HG03039 (cell line): ENCODE measurements around the gene FER1L5.

Source experiments
- ATAC-seq: cut with Tn5 transposase; IDR thresholded peaks from one replicate; pipeline ENCODE4 v1.9.1; 2021; ENCODE audit warnings: mild to moderate bottlenecking, moderate library complexity; ENCODE audit not compliant: unreplicated experiment

The FER1L5 gene

GRCh38 chr2:96642564-96643360, at the start of gene FER1L5:
TSS of gene FER1L5 (plus strand) at chr2:96642764. CDS start at chr2:96642837, 73 bp downstream.
- ATAC-seq: no peak

- no peak for ATAC-seq
These were observed 48.3 kb upstream of the FER1L5 start for GRCh38 chr2:96594282-96594681.

GRCh38 chr2:96594691-96595152, 47.8 kb upstream of the FER1L5 start:
- ATAC-seq: no peak

DNA sequence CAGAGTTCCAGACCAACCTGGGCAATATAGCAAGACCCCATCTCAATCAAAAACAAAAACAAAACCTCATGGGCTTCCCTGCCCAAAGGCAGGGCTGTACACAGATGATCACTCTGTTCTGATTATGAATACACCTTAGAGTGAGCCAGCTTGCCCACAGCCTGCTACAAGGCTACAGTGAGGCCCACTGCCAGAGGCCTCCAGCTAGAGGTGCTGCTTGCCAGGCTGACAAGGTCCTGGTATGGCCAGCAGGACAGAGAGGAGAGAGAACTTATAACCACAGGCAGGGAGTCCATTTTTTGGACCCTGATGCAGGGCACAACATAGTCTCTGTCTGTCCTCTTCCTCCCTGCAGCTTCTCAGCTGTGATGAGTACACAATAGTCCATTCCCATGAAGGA, 46.0 kb upstream of the FER1L5 start:
- ATAC-seq: no peak

GRCh38 chr2:96599941-96600340, 42.6 kb upstream of the FER1L5 start:
- no peak for ATAC-seq

- no peak for ATAC-seq
These were observed 40.9 kb upstream of the FER1L5 start for GRCh38 chr2:96601382-96602292.

- ATAC-seq: no peak
These were observed 40.2 kb upstream of the FER1L5 start for GRCh38 chr2:96602330-96602823.

- no peak for ATAC-seq
These were observed 38.5 kb upstream of the FER1L5 start for GRCh38 chr2:96604104-96604503.

DNA sequence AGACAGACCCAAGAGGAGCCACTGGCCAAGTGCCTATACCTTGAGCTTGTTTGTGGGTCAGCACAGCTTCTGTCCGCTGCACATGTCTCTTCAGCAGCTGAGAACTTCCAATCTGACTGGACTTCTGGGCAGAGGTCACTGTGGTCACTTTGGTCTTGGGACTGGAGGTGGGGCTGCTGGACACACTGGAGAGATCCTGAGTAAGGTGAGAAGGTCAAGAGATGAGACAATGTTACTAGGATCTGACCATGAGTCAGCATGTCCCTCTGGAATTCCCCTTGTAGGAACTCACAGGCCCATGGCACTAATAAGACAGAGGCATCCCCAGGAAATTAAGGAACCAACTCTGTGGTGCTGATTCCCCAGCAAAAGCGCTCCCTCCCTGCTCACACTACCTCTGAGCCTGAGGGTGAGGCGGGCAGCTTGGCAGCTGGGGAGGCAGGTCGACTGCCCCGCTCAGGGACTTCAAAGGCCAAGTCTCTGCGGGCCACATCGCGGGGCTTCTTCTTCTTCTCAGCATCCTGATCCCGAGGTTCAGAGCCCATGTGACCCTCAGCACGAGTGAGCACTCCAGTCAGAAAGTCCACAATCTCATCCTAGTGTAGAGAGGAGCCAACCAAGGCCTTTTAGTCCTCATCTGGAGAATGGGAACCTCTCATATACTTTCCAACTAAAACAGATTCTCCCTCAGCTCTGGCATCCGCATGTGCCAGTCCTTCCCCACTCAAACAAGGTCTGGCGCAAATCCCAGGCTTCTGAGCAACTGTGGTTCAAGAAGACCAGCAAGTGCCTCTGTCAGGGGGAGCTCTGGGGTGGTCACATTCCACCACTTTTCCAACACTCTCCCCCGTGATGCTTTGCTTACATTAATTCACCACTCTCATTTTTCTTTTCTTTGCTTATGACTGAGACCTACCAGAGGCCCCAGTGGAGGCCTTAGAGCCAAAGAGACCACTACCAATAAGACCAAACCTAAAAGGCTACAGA, 33.8 kb upstream of the FER1L5 start:
- ATAC-seq: no peak

- no peak for ATAC-seq
These were observed 26.4 kb upstream of the FER1L5 start for GRCh38 chr2:96616128-96616527.

- ATAC-seq: no peak
These were observed 26.0 kb upstream of the FER1L5 start for GRCh38 chr2:96616535-96616934.

- ATAC-seq: no peak
These were observed 25.6 kb upstream of the FER1L5 start for GRCh38 chr2:96617012-96617411.

DNA sequence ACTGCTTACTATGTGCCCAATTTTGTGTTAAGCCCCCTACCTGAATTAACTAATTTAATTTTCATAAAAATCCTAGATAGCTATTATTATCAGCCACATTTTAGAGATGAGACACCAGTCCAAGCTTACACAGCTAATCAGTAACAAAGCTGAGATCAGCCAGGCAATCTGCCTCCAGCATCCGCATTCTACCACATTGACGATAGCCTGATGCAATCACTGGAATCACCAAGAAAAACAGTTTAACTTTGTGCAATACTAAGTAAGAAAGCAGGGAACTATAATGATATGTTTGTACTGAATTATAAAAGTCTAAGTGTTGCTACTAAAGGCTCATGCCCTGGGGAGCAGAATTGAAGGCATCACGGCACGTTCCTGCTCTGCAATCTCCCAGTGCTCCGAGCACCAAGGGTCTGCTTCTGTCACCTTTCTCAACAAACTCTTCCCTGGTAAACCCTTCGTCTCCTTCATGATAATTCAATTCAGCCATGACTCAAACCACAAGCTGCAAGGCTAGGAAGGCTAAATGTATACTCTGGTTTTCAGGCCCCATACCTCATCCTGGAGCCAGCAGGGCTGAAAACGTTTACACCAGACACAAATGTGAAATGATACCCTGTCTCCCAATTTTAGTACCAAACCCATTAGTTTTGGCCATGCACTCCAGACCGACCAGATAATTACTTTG, 23.8 kb upstream of the FER1L5 start:
- ATAC-seq: no peak

GRCh38 chr2:96622544-96622943, 20.0 kb upstream of the FER1L5 start:
- no peak for ATAC-seq

DNA sequence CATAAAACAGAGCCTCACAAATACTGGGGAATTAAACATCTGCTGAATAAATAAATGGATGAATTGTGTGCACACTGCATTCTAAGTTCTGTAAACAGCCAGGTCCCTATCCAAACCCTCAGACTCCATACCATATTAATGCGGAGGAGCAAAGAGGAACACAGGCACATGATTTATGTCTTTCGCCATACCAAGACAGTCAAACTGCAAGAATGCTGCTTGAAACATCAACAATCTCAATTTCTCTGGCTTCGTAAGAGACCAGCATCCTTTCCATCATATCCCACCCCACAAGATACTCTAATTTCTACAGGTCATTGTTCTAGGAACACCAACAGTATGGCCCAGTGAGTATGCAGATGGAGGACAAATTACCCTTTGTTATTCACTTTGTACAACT, 19.4 kb upstream of the FER1L5 start:
- ATAC-seq: no peak

- ATAC-seq: no peak
These were observed 16.7 kb upstream of the FER1L5 start for GRCh38 chr2:96625571-96626552.

DNA sequence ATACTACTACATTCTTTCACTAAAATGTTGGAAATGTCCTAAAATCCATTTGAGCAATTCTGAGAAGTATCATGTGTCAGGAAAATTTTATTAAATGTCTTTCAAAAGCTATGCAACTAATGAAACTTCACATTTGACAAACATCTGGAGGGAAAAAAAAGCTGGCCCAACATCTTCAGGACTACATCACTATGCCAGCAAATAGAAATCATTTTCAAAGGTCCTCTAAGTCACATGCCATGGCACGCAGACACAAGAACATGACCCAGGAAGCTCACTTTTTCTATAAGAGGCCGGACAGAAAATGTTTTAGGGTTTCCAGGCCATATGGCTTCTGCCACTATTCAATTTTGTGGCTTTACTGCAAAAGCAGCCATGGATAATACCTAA, 16.0 kb upstream of the FER1L5 start:
- ATAC-seq: no peak

- ATAC-seq: no peak
These were observed 10.6 kb upstream of the FER1L5 start for GRCh38 chr2:96631804-96632435.
